ENCODE results near the gene ZNF148.
"Not testable (repeated sequence)": the region's sequence is repeated elsewhere in the genome, so short reads cannot be mapped to it uniquely, and the experiment has no call there.

DNA sequence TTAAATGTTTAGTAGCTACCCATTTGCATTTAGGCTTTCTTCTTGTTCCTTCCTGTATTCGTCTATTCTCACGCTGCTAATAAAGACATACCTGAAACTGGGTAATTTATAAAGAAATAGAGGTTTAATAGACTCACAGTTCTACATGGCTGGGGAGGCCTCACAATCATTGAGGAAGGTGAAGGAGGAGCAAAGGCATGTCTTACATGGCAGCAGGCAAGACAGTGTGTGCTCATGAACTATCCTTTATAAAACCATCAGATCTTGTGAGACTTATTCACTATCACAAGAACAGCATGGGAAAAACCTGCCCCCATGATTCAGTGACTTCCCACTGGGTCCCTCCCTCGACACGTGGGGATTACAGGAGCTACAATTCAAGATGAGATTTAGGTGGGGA lies 30.4 kb upstream of the ZNF148 start:
- not testable (repeated sequence) for TF ChIP-seq POLR2AphosphoS5 (IDR thresholded peaks at IDR 0.05; ENCODE audit: low read depth, low read length)
- TF ChIP-seq, protein P1, sequence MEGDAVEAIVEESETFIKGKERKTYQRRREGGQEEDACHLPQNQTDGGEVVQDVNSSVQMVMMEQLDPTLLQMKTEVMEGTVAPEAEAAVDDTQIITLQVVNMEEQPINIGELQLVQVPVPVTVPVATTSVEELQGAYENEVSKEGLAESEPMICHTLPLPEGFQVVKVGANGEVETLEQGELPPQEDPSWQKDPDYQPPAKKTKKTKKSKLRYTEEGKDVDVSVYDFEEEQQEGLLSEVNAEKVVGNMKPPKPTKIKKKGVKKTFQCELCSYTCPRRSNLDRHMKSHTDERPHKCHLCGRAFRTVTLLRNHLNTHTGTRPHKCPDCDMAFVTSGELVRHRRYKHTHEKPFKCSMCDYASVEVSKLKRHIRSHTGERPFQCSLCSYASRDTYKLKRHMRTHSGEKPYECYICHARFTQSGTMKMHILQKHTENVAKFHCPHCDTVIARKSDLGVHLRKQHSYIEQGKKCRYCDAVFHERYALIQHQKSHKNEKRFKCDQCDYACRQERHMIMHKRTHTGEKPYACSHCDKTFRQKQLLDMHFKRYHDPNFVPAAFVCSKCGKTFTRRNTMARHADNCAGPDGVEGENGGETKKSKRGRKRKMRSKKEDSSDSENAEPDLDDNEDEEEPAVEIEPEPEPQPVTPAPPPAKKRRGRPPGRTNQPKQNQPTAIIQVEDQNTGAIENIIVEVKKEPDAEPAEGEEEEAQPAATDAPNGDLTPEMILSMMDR (IDR thresholded peaks at IDR 0.05) = not testable (repeated sequence)
- TF ChIP-seq, protein P2, sequence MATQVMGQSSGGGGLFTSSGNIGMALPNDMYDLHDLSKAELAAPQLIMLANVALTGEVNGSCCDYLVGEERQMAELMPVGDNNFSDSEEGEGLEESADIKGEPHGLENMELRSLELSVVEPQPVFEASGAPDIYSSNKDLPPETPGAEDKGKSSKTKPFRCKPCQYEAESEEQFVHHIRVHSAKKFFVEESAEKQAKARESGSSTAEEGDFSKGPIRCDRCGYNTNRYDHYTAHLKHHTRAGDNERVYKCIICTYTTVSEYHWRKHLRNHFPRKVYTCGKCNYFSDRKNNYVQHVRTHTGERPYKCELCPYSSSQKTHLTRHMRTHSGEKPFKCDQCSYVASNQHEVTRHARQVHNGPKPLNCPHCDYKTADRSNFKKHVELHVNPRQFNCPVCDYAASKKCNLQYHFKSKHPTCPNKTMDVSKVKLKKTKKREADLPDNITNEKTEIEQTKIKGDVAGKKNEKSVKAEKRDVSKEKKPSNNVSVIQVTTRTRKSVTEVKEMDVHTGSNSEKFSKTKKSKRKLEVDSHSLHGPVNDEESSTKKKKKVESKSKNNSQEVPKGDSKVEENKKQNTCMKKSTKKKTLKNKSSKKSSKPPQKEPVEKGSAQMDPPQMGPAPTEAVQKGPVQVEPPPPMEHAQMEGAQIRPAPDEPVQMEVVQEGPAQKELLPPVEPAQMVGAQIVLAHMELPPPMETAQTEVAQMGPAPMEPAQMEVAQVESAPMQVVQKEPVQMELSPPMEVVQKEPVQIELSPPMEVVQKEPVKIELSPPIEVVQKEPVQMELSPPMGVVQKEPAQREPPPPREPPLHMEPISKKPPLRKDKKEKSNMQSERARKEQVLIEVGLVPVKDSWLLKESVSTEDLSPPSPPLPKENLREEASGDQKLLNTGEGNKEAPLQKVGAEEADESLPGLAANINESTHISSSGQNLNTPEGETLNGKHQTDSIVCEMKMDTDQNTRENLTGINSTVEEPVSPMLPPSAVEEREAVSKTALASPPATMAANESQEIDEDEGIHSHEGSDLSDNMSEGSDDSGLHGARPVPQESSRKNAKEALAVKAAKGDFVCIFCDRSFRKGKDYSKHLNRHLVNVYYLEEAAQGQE (IDR thresholded peaks at IDR 0.05; ENCODE audit: insufficient read depth in 1 of 2, low read depth in 2 of 2, low read length in 1 of 2) = not testable (repeated sequence)
